Stimulated activated CD8-positive, alpha-beta memory T cell treated with anti-CD3 and anti-CD28 coated beads, Interleukin-12 subunit alpha, Interleukin-12 subunit beta, amount 100 ng/mL, for 4 hours (primary cell): Measurements from ENCODE around the gene BIN1.
"Not testable (repeated sequence)": the region's sequence is repeated elsewhere in the genome, so short reads cannot be mapped to it uniquely, and the experiment has no call there.

Experiments
- DNase-seq: peaks from one replicate; pipeline ENCODE4 v3.0.0-alpha.2; 2020; ENCODE audit warnings: low read depth

The BIN1 gene

DNA sequence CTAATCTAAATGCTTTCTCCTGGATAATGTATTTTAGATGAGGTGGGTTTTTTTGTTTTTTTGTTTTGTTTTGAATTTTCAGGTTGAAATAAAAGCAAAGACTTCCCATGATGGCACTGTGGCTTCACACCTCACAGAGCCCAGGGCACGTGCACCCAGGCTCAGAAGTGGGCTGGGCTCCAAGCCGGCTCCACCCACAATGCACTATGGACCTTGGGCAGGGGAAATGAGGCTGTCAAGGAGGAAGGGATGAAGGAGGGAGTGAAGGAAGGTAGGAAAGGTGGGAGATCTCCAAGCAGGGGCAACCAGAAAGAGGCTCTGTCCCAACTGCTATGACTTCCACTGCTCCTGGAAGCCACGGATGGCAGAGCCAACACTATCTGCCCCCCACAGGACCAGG is 60.4 kb downstream of the BIN1 start:
- DNase-seq = no peak

GRCh38 chr2:127045792-127046501 is 61.0 kb downstream of the BIN1 start:
- DNase-seq = no peak

DNA sequence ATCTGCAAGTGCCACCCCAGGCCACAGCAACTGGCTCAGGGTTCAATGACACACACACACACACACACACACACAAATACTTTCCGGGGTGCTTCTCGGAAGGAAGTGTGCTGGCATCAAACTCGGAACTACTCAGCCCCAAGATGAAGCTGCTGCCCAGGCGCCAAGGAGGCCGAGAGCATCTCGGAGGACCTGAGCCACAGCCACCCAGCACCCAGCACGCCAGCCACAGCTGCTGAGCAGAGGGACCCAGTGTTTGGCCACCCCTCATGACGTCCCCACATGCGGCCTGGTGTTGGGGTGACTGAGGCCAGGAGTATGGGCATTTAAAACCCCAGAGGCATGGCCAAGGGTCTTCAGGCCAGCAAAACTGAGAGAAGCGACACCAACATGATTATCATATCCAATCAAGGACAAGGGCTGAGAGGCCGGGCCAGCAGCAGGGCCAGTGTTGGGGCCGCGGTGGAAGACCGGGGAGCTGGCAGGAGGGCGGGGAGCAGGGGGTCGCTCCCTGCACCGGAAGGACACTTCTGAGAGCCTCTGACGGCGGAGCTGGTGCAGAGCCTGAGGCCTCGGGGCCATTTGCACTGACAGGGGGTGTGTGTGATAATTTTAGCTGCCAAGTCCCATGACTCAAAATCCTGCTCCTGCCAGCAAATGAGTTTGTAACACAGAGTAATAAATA is 61.8 kb downstream of the BIN1 start:
- DNase-seq = no peak

GRCh38 chr2:127044165-127044718 is 62.7 kb downstream of the BIN1 start:
- DNase-seq = no peak

DNA sequence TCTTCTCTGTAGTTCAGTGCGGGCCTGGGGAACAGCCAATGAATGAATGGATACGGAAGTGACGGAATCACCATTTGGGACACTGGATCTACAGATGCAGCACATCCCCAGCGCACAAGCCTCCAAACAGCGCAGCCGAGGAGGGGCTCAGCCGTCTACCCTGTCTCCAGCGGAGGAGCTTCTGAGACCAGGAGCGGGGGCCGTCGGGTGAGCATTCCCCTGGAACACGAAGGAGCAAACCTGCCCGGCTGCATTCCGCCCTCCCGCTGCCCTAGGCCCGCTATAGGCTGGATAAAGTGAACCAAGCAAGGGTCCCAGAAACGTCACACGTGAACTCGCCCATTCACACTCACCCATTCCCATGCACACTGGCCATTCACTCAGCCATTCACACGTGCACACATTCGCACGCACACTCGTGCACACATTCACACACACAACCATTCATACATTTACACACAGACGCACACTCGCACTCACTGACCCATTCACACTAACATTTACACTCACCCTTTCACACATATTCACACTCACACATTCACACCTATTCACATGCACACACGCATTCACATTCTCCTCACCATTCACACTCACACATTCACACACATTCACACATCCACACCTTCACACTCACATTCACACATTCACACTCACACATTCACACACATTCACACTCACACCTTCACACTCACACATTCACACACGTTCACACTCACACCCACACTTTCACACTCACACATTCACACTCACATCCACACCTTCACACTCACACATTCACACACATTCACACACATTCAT is 63.4 kb downstream of the BIN1 start:
- no peak for DNase-seq

GRCh38 chr2:127041259-127041970 is 65.5 kb downstream of the BIN1 start:
- DNase-seq = no peak

DNA sequence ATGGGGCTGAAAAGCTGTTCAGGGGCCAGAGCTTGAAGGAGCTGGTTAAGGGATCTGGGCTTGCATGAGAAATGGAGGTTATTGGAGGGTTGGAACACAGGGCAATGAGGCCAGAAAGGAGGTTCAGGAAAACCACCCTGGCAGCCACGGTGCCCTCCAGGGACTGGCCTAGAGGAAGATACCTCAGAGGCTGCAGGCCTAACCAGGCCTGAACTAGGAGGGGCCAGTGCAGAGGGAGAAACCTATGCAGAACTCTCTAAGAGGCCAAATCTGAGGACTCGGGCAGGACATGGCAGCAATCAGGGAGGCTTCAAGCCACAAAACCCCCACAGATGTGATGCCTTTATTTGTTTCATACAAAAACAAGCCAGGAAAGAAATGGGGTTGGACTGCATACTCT is 66.8 kb downstream of the BIN1 start:
- DNase-seq = no peak

GRCh38 chr2:127039387-127040031 is 67.4 kb downstream of the BIN1 start:
- DNase-seq = no peak

DNA sequence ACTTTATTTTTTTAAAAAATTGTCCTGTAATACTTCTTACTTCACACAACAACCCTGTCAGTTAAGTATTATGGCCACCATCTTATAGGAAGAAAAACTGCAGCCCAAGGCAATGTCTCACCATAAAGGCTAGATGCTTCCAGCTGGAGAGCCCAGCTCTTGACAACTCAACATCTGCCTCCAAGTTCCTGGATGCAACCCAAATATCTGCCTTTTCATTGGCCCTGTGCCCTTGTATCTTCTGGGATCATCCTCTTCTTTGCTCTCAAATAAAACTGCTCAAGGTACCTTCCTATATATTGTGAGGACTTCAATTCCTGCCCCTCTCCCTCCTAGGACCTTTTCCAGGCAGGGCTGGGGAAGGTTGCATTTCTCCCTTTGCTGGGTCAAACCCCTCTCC is 69.5 kb downstream of the BIN1 start:
- DNase-seq = no peak

- DNase-seq = no peak
These were observed 71.9 kb downstream of the BIN1 start for GRCh38 chr2:127034883-127035611.

- no peak for DNase-seq
These were observed 72.9 kb downstream of the BIN1 start for GRCh38 chr2:127034051-127034450.

- no peak for DNase-seq
These were observed 74.3 kb downstream of the BIN1 start for GRCh38 chr2:127032621-127033020.

DNA sequence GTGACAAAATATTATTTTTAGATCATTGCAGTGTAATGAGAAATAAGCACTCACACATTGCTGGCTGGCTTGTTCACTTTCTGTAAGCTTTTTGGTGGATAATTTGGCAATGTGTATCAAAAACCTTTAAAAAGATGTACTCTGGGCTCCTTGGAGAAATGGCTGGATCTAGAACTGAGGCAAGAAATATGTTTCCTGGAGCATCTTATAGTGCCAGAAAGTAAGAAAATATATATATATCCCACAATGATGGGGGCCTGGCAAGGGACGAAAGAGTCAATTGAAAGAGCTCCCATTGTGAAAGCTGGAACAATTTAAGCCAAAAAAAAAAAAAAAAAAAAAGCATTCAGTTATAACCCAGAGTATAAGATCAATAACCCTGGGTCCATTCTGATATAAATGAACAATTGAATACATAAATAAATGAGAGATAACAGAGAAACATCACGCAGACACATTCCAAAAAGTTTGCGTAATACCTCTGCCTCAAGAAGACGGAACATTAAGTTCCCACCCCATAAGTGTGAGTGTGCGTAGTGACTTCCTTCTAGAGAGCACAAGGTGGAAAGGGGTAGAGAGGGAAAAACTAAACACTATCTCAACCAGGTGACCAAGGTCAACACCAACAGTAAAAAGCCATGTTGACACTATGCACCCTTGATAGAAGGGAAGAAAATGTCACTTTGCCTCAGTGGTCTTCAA is 77.5 kb downstream of the BIN1 start:
- no peak for DNase-seq

- DNase-seq = not testable (repeated sequence)
These were observed 78.2 kb downstream of the BIN1 start for GRCh38 chr2:127028745-127029144.

DNA sequence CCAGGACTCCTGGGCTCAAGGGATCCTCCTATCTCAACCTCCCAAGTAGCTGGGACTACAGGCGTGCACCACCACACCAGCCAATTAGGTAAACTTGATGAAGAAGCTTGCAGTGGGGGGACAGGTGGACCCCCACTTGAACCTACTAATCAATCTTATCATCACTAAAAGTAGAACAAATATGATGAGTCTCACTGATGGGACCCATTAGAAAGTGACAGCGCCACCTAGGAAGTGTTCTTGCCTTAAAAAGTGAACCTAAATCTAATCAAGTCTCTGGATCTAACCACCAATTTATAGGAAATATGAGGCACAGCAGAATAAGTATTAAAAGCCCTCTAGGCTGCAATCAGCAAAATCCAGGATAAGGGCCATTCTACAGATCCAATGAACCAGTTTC is 79.2 kb downstream of the BIN1 start:
- DNase-seq = no peak

DNA sequence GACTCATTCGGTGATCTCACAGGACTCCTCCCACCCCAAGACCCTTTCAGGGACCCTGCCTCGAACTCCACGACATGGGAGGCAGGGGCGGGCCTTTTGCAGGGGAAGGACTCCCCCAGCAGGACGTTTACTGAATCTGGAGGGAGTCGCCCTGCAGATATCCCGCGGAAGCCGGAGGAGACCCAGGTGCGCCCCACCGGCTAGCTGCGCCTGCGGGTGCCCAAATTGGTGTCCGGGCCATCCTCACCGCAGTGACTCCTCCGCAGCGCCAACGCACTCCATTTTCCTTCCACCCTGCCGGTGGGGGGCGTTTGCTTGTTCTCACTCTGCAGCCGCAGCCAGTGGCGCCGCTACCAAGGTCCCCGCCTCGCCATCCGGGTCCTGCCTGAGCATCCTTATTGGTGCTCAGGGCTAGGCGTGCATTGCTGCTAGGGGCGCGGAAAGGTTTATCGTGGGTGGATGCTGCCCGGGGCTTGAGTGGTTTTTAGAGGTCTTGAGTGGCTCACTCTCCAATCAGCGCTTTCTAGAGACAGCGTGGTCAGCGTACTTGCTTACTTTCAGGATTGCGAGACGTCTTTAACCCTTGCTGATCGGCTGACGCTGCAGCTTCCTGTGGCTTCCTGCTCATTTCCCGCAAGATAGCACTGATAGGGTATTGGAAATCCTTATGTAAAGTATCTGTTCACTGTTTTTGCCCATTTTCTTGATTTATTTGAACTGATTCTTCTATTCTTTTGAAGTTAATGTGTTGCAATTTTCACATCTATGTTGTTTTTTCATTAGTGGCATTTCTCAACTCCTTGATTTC is 81.4 kb downstream of the BIN1 start:
- peak; percentile 43 for DNase-seq

DNA sequence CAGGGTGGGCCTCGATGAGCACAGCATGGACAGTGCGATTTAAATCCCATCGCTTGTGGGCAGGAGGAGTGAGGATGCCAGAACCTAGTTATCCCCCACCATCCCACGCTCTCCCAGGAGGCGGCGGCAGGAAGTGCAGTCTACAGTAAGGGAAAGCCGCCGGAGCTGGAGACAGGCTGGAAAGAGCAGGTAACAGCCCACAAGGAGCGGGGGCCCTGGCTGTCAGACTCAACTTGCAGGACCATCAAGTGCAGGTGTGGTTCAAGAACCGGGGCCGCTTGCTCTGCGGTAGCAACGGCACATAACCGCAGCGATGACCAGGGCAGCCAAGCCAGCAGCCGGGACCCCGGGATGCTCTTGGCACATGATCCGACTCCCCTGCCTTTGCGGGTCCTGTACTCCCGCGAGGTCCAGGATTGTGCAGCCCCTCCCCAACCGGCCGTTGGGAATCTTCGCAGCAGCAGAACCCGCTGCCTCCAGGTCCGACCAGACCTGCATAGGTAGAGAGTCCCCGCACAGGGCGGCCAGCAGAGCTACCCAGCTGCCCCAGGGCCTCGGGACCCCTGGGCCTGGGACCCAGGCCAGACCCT is 82.1 kb downstream of the BIN1 start:
- DNase-seq = no peak

DNA sequence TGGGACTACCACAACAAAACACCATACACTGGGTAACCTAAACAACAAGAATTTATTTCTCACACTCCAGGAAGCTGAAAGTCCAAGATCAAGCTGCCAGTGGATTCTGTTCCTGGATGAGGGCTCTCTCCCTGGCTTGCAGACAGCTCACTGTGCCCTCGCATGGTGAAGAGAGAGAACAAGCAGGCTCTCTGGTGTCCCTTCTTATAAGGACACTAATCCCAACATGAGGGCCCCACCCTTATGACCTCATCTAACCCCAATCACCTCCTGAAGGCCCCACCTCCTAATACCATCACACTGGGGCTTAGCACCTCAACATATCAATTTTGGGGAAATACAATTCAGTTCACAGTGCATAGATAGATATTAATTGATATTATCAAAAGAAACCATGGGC is 83.5 kb downstream of the BIN1 start:
- no peak for DNase-seq

DNA sequence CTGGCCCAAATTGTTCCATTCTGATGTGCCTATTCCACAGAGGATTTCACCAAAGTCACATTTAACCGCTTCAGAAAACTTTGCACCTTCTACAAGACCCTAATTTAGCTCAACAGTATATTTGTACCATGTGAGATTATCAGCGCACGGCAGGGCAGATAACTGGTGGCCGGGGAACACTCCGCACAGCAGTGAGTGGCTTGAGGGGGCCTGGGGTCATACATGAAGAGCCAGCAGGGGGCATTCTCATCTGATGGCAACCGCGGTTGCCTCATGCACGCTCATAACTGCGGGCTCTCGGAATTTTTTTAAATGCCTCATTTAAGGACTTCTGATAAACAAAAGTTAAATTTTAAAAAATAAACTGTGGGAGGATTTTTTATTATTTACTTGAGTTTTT is 84.1 kb downstream of the BIN1 start:
- no peak for DNase-seq
